ENCODE results near the gene C12orf60.

- TF ChIP-seq CTCF (IDR thresholded peaks at IDR 0.05; ENCODE audit: control extremely low read depth in 1 of 3, insufficient read depth in 1 of 3, low read depth in 1 of 3, low read length in 3 of 3) (no peak), CHD2 (IDR thresholded peaks at IDR 0.05; ENCODE audit: low read length) (no peak), TCF12 (IDR thresholded peaks at IDR 0.05; ENCODE audit: low read depth, low read length) (no peak), RFX5 (IDR thresholded peaks at IDR 0.05; ENCODE audit: borderline replicate concordance, low read depth, low read length) (no peak), CREB1 (IDR thresholded peaks at IDR 0.05) (no peak), PHF8 (conservative IDR thresholded peaks at IDR 0.05; ENCODE audit: low read depth, low read length) (no peak), MAFK (IDR thresholded peaks at IDR 0.05; ENCODE audit: low read depth, low read length) (no peak), E2F6 (IDR thresholded peaks at IDR 0.05) (no peak), FOSL1 (IDR thresholded peaks at IDR 0.05; ENCODE audit: insufficient read depth, low read depth, low read length) (no peak), SUZ12 (IDR thresholded peaks at IDR 0.05; ENCODE audit: low read length) (no peak), RAD21 (IDR thresholded peaks at IDR 0.05 in 1 of 2, conservative IDR thresholded peaks at IDR 0.05 in 1 of 2; ENCODE audit: low read depth in 2 of 2, low read length in 2 of 2) (no peak), POLR2A (IDR thresholded peaks at IDR 0.05; ENCODE audit: control extremely low read depth in 1 of 2, low read depth in 2 of 2, low read length in 2 of 2) (no peak), POLR2AphosphoS5 (IDR thresholded peaks at IDR 0.05; ENCODE audit: low read depth, low read length) (no peak)
- TF ChIP-seq, protein P1, sequence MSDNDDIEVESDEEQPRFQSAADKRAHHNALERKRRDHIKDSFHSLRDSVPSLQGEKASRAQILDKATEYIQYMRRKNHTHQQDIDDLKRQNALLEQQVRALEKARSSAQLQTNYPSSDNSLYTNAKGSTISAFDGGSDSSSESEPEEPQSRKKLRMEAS (IDR thresholded peaks at IDR 0.05), result no peak
These were observed 68.4 kb downstream of the C12orf60 start for GRCh38 chr12:14871886-14872285.

Measured in H1 (cell line).